Head of caudate nucleus (tissue), 42 donors: ENCODE results near the gene ZGLP1.

ENCODE experiments used
- DNase-seq, 42 donors: peaks; one replicate each; pipeline versions ENCODE4 v3.0.0 to v3.0.0-alpha.2; 2020 to 2021; ENCODE audit warnings: mixed read lengths in 7 of 42
- intact Hi-C: fragments of 100-400 bp; cut with DNase I; formaldehyde crosslinking; loops from one replicate; pipeline ENCODE4 v1.15.0; 2022

ZGLP1 gene

DNA sequence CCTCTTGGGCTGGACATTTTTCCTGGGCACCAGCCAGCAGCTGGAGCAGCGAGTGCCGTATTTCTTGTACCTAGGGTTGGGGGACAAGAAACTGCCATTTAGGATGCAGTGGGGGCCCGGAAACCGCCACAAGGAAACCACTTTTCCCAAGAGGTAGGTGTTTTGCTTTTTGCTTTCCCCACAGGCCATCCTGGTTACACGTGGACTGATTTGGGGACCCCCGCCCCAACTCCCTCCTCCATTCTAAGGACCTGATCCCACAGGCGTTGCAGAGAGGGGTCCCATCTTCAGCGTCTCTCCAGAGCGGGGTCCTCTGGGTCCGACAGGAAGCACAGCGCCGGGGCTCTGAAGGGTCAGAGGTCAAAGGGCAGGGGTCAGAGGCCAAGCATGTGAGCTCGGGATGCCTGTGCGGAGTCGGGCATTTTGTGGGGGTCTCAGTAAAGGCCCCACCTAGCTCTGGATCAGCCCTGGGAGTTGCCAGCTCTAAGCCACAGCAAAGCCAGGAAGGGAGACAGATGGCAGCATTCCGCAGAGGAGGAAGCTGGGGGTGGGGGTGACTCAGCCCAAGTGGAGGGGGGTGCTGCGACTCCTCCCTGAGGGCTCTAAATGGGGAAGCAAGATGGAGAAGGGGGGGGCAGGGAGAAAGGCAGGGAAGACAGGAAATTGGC lies 4.3 kb downstream of the ZGLP1 start:
- intact Hi-C loops = no loop called here
- peak; percentile 45 to 94 (median 78) for DNase-seq

DNA sequence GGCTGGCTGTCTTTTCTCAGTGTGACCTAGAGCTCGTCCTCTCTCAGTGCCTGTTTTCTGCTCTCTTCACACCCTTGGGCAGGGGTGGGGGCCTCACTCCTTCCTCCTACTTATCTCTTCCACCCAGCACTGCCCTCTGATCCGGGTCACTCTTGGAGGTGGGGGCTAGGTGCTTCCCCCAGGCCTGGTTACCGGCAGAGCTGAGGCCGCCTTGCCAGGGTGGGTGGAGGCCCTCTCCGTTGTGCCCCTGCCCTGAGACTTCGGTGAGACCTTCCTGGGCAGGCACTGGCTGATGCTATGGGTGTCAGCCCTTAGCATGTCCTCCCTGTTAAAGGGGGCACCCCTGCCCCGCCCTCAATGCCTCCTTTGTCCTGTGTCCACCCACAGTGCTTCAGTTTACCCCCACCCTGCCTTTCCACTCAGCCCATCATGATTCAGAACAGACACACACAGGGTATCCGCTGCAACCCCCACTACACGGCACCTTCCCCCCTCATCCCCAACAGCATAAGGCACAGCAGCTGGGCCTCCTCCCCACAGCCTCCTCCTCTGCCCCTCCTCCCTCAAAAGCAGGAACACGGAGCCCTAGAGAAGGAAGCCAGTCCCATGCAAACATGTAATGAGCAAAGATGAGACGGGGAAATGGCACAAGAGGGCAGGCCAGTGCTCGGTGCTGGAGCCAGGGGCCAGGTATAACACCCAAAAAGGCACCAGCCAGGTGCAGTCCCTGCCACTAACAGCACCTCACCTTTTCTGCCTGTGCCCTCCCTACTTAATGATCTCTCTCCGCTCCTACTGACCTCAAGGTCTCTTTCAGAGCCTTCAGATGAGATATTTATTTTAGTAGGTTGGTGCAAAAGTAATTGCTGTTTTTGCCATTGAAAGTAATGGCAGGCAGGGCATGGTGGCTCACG lies 9.8 kb downstream of the ZGLP1 start:
- DNase-seq = no peak

GRCh38 chr19:10295847-10296591 lies 13.6 kb downstream of the ZGLP1 start:
- intact Hi-C loops = no loop called here
- no peak for DNase-seq

More for the DNA sequence above, 9.8 kb downstream of the ZGLP1 start:
- intact Hi-C loops = no loop called here

DNA sequence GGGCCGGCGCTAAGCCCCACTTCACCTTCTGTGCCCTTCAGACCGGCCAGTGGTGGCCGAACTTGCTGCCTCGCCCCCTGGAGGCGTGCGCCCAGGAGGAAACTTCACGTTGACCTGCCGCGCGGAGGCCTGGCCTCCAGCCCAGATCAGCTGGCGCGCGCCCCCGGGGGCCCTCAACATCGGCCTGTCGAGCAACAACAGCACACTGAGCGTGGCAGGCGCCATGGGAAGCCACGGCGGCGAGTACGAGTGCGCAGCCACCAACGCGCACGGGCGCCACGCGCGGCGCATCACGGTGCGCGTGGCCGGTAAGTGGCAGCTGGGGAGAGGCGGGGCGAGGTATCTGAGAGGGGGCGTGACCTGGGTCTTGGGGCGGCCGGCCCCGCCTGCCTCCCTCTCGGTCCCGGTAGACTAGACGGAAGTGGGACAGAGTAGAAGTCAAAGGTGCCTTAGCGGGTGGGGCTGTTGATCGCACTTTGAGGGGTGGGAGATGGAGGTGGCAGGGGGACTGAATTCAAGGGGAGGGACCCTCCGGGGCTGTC lies 14.2 kb downstream of the ZGLP1 start:
- intact Hi-C loops = no loop called here
- DNase-seq = no peak

DNA sequence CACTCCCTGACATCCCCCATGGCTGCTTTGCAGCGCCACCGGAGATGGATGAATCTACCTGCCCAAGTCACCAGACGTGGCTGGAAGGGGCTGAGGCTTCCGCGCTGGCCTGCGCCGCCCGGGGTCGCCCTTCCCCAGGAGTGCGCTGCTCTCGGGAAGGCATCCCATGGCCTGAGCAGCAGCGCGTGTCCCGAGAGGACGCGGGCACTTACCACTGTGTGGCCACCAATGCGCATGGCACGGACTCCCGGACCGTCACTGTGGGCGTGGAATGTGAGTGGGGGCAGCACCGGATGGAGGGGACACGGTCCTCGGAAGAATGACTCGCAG lies 15.3 kb downstream of the ZGLP1 start:
- intact Hi-C loops = no loop called here
- DNase-seq = no peak

- no peak for DNase-seq
- intact Hi-C loops = no loop called here
Measured at GRCh38 chr19:10293637-10294367, 15.8 kb downstream of the ZGLP1 start.

GRCh38 chr19:10292789-10293636 lies 16.6 kb downstream of the ZGLP1 start:
- intact Hi-C loops = no loop called here
- DNase-seq = no peak

DNA sequence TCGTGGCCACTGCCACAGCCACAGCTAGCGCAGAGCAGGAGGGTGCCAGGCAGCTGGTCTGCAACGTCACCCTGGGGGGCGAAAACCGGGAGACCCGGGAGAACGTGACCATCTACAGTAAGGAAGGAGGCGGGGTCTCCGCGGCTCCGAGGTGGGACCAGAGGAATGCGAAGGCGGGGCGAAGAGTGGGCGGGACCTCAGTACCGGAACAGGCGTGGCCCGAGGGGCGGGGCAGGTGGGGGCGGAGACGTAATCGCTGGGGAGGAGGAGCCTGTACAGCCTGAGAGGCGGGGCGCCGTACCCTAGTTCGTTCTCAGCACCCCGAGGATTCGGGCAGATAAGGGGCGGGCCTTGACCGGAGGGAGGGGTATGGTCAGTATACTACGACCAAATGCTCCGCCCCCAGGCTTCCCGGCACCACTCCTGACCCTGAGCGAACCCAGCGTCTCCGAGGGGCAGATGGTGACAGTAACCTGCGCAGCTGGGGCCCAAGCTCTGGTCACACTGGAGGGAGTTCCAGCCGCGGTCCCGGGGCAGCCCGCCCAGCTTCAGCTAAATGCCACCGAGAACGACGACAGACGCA lies 17.3 kb downstream of the ZGLP1 start:
- intact Hi-C loops = no loop called here
- peak; percentile 20 to 80 (median 62) for DNase-seq

DNA sequence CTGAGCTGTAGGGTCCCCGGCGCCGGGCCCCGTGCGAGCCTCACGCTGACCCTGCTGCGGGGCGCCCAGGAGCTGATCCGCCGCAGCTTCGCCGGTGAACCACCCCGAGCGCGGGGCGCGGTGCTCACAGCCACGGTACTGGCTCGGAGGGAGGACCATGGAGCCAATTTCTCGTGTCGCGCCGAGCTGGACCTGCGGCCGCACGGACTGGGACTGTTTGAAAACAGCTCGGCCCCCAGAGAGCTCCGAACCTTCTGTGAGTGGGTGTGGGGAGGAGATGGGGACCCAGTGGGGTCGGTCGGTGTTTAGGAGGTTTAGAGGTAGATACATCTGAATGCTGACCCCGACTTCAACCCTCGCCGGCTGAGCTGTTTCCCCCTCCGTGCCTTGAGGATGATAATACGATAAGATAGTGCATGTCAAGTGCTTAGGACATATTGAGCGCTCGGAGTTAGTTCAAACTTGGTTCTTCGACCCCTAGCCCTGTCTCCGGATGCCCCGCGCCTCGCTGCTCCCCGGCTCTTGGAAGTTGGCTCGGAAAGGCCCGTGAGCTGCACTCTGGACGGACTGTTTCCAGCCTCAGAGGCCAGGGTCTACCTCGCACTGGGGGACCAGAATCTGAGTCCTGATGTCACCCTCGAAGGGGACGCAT lies 17.9 kb downstream of the ZGLP1 start:
- DNase-seq = no peak
- intact Hi-C loops = no loop called here

DNA sequence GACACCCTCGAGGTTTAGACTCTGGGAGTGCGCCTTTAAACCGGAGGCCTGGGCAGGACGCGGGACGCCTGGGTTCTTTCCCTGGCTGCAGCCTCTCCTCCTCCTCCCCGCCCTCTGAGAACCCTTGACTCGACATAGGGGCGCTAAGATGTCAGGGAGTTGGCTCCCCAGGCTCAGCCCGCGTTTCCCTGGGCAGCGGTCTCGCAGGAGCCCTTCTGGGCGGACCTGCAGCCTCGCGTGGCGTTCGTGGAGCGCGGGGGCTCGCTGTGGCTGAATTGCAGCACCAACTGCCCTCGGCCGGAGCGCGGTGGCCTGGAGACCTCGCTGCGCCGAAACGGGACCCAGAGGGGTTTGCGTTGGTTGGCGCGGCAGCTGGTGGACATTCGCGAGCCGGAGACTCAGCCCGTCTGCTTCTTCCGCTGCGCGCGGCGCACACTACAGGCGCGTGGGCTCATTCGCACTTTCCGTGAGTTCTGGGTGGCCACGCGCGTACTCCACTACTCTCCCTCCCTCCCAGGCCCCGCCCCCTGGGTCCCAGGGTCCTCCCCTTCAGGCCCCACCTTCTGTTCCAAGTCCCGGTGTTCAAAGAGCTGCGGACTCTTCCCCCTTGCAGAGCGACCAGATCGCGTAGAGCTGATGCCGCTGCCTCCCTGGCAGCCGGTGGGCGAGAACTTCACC lies 18.6 kb downstream of the ZGLP1 start:
- intact Hi-C loops = no loop called here
- DNase-seq = peak; percentile 21 to 92 (median 76)

DNA sequence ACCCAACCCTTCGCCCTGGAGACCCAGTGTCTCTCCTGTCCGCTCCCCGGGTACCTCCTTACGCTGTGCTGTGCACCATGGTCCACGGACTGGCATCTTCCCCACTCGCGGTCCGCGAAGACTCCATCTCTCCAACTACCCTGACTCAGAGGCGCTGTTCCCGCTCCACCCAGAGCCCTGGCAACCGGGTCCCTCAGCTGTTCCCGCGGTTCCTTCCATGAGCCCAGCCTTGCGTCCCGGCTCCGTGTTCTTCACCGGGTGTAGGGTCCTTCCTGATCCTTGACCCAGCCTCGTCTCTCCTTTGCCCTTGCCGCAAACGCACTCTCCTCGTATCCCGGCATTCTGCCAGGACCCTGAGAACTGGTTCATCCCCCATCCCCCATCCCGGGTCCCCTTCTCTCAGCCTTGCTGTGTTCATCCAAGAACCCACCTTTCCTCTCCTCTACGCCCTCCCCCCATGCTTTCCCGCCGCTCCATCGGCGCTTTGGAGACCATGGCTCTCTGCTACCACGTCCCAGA lies 19.2 kb downstream of the ZGLP1 start:
- intact Hi-C loops = no loop called here
- DNase-seq = peak in 16 of 42 donors; percentile 13 to 56 (median 40)

DNA sequence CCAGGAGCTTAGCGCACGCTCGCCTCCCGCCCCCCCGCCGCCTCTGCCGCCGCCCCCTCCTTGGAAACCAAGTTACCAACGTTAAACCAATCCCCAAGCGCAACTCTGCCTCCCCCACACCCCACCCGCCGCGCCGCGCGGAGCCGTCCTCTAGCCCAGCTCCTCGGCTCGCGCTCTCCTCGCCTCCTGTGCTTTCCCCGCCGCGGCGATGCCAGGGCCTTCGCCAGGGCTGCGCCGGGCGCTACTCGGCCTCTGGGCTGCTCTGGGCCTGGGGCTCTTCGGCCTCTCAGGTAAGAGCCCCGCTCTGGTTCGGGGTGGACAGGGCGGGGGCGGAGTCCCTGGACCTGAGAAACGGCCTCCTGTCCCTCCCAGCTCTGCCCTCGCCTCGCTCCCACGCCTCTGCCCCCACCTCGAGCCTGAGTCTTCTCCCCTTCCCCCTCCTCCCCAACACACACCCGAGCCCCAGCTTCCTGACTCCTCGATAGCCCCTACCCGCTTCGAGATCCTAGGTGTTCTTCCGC lies 19.7 kb downstream of the ZGLP1 start, which contains the start of gene ICAM5:
ICAM5 (plus strand) TSS at position 117 of the 521 bp plus-strand sequence; CDS start at position 209, 92 bp downstream.
- intact Hi-C loops = no loop called here
- peak; percentile 21 to 90 (median 73) for DNase-seq

- intact Hi-C loops = no loop called here
- peak in 39 of 42 donors; percentile 23 to 82 (median 64) for DNase-seq
Measured at GRCh38 chr19:10289167-10289835, 20.3 kb downstream of the ZGLP1 start.

DNA sequence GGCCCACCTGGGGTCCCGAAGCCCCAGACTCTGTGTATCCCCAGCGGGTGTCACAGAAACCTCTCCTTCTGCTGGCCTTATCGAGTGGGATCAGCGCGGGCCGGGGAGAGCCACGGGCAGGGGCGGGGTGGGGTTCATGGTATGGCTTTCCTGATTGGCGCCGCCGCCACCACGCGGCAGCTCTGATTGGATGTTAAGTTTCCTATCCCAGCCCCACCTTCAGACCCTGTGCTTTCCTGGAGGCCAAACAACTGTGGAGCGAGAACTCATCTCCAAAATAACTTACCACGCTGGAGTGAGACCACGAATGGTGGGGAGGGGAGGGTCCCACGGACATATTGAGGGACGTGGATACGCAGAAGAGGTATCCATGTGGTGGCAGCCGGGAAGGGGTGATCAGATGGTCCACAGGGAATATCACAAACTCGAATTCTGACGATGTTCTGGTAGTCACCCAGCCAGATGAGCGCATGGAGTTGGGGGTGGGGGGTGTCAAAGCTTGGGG lies 20.9 kb downstream of the ZGLP1 start:
- intact Hi-C loops = no loop called here
- peak; percentile 42 to 88 (median 68) for DNase-seq
